Endothelial cell (in vitro differentiated cells): ENCODE measurements around the gene SYNJ2. TPM values are rescaled to one million over a fixed set of nuclear protein-coding genes. Genes with fewer than 3 reads are reported as not detected.

Experiments
- DNase-seq: peaks from one replicate; pipeline ENCODE4 v3.0.0; 2021; ENCODE audit warnings: low spot score
- H3K27ac Mint-ChIP-seq: one replicate; pipeline ENCODE4 v1.8.0; 2021; ENCODE audit warnings: mixed read lengths, inconsistent platforms; ENCODE audit not compliant: unreplicated experiment
- H3K27me3 Mint-ChIP-seq: one replicate; pipeline ENCODE4 v1.8.0; 2021; ENCODE audit warnings: mild to moderate bottlenecking, moderate library complexity, mixed read lengths, inconsistent platforms; ENCODE audit not compliant: unreplicated experiment
- H3K36me3 Mint-ChIP-seq: one replicate; pipeline ENCODE4 v1.8.0; 2021; ENCODE audit warnings: mild to moderate bottlenecking, low read depth, mixed read lengths, inconsistent platforms; ENCODE audit not compliant: unreplicated experiment
- H3K4me1 Mint-ChIP-seq: one replicate; pipeline ENCODE4 v1.8.0; 2021; ENCODE audit warnings: mild to moderate bottlenecking, mixed read lengths, inconsistent platforms; ENCODE audit not compliant: unreplicated experiment
- H3K4me3 Mint-ChIP-seq: one replicate; pipeline ENCODE4 v1.8.0; 2021; ENCODE audit warnings: mild to moderate bottlenecking, mixed read lengths, inconsistent platforms; ENCODE audit not compliant: unreplicated experiment
- H3K9me3 Mint-ChIP-seq: one replicate; pipeline ENCODE4 v1.8.0; 2021; ENCODE audit warnings: mixed read lengths, inconsistent platforms; ENCODE audit not compliant: unreplicated experiment
- total RNA-seq: library from RNA; stranded (reverse); fragmentation: NEBNext Ultra II Directional; extraction: Animal tissue kit (Norgen Biotek cat#: 25700); gene quantifications from one replicate; pipeline ENCODE4 v1.2.1, GENCODE V29; 2021; ENCODE audit not compliant: unreplicated experiment
- TF ChIP-seq, protein P1 (sequence below): fragments of 200-600 bp; sonication (generic); IDR thresholded peaks from one replicate; pipeline ENCODE4 v1.5.0; 2021; ENCODE audit warnings: antibody characterized with exemption; ENCODE audit not compliant: unreplicated experiment

Gene SYNJ2
- total RNA-seq, 1 donor from 2014 or later = 33.7 TPM

DNA sequence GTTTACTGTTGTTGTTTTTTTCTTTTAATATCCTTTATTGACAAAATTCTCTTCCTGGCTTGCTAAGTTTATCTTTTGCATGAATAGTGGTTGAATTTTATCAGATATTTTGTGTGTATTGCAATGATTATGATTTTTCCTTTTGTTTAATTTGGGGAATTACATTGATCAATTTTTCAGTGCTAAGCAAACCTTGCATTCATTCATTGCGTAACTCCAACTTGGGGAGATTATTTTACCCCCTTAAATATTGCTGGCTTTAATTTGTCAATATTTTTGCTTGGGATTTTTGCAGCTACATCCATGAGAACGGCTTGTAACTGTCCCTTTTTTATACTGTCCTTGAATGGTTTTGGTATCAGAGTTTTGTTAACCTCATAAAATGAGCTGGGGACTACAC, 123.0 kb downstream of the SYNJ2 start:
- H3K9me3 Mint-ChIP-seq = no peaks in the 10 kb centered on the region
- peaks cover 17% of the 10 kb centered on the region for H3K36me3 Mint-ChIP-seq
- H3K4me1 Mint-ChIP-seq = no peaks in the 10 kb centered on the region
- H3K4me3 Mint-ChIP-seq = no peak overlapping the region
- no peak for DNase-seq
- H3K27me3 Mint-ChIP-seq = no peaks in the 10 kb centered on the region
- no peak overlapping the region for H3K27ac Mint-ChIP-seq
- TF ChIP-seq, protein P1, sequence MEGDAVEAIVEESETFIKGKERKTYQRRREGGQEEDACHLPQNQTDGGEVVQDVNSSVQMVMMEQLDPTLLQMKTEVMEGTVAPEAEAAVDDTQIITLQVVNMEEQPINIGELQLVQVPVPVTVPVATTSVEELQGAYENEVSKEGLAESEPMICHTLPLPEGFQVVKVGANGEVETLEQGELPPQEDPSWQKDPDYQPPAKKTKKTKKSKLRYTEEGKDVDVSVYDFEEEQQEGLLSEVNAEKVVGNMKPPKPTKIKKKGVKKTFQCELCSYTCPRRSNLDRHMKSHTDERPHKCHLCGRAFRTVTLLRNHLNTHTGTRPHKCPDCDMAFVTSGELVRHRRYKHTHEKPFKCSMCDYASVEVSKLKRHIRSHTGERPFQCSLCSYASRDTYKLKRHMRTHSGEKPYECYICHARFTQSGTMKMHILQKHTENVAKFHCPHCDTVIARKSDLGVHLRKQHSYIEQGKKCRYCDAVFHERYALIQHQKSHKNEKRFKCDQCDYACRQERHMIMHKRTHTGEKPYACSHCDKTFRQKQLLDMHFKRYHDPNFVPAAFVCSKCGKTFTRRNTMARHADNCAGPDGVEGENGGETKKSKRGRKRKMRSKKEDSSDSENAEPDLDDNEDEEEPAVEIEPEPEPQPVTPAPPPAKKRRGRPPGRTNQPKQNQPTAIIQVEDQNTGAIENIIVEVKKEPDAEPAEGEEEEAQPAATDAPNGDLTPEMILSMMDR = no peak

DNA sequence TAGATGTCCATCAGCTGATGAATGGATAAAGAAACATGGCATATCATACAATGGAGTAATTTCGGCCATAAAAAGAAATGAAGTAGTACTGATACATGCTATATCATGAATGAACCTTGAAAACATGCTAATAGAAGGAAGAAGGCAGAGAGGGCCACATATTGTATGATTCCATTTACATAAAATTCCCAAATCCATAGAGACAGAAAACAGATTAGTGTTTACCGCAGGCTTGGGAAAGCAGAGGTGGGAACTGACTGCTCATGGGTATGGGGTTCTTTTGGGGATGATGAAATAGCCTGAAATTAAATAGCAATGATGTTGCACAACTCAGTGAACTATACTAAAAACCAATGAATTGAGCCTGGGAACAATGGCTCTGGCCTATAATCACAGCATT, 128.1 kb downstream of the SYNJ2 start:
- TF ChIP-seq, protein P1 = no peak
- Mint-ChIP-seq H3K4me1 (no peaks in the 10 kb centered on the region), H3K9me3 (no peaks in the 10 kb centered on the region), H3K27me3 (no peaks in the 10 kb centered on the region), H3K27ac (no peak overlapping the region), H3K36me3 (peaks cover 29% of the 10 kb centered on the region), H3K4me3 (no peak overlapping the region)
- DNase-seq = no peak

DNA sequence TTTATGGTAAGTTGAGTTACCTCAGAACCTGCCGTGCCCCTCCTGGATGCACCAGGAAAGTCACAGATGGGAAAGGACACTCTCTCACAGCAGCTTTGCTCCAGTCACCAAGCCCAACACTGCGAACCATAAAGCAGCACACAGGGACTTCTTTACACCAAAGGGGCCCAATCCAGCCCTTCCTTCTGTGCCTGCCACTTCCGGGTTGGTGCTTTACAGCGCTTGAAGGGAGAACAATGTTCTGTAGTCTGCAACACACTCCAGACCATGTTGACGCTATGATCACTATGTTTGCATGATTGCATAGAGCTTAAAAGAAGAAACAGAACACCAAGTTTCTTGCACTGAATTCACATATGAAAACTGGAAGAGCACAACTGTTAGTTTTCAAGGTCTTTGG, 129.3 kb downstream of the SYNJ2 start:
- H3K9me3 Mint-ChIP-seq = no peaks in the 10 kb centered on the region
- H3K4me1 Mint-ChIP-seq = no peaks in the 10 kb centered on the region
- H3K27me3 Mint-ChIP-seq = no peaks in the 10 kb centered on the region
- no peak for DNase-seq
- no peak overlapping the region for H3K27ac Mint-ChIP-seq
- TF ChIP-seq, protein P1 = no peak
- H3K36me3 Mint-ChIP-seq = peaks cover 29% of the 10 kb centered on the region
- H3K4me3 Mint-ChIP-seq = no peak overlapping the region

DNA sequence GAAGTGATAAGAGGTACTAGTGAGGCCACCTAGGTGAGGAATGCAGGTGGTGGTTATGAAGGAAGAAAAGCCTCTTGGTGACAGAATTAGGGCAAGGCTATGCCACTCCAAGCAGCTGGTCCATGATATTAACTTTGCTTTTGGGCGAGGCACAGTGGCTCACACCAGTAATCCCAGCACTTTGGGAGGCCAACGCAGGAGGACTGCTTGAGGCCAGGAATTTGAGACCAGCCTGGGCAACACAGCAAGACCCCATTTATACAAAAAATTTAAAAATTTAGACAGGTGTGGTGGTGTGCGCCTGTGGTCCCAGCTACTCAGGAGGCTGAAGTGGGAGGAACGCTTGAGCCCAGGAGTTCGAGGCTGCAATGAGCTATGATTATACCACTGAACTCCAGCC, 130.3 kb downstream of the SYNJ2 start:
- Mint-ChIP-seq H3K27me3 (no peaks in the 10 kb centered on the region), H3K27ac (no peak overlapping the region), H3K4me1 (no peaks in the 10 kb centered on the region), H3K36me3 (peaks cover 33% of the 10 kb centered on the region), H3K4me3 (no peak overlapping the region), H3K9me3 (no peaks in the 10 kb centered on the region)
- TF ChIP-seq, protein P1 = no peak
- DNase-seq = no peak

DNA sequence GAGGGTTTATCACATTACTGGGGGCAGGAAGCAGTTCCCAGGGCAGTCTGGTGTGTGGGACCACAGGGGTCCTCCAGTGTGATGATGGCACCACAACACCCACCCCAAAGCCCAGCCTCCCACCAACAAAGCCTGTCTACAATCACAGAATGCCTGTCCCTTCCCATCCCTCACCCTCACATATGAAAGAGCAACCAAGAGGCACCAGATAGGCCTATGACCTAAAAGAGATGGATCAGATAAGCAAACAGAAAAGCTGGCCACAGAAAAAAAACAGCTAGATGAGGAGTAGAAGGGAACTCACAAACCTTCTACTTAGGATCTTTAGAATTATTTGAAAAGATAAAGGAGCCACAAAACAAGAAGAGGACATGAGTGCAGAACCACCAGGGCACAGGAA, 132.1 kb downstream of the SYNJ2 start:
- Mint-ChIP-seq H3K9me3 (no peaks in the 10 kb centered on the region), H3K36me3 (peaks cover 28% of the 10 kb centered on the region), H3K4me1 (no peaks in the 10 kb centered on the region), H3K4me3 (no peak overlapping the region), H3K27ac (no peak overlapping the region), H3K27me3 (no peaks in the 10 kb centered on the region)
- no peak for DNase-seq
- TF ChIP-seq, protein P1 = no peak
